M059J (cell line): ENCODE results near the gene UBE3D. TPM values are rescaled to one million over a fixed set of nuclear protein-coding genes. Genes with fewer than 3 reads are reported as not detected.
"Not testable (repeated sequence)": the region's sequence is repeated elsewhere in the genome, so short reads cannot be mapped to it uniquely, and the experiment has no call there.

Experiments
- DNase-seq: peaks from one replicate; pipeline ENCODE4 v3.0.0-alpha.2; 2012; ENCODE audit warnings: low read depth
- total RNA-seq: library from RNA; depleted of rRNA; stranded (reverse); fragments of >200 nt; shearing (Covaris generic); gene quantifications from 2 replicates; pipeline ENCODE4 v1.2.3, GENCODE V29; 2014

Gene UBE3D
- total RNA-seq, 1 experiment from 2014 or later = 7.8 TPM

DNA sequence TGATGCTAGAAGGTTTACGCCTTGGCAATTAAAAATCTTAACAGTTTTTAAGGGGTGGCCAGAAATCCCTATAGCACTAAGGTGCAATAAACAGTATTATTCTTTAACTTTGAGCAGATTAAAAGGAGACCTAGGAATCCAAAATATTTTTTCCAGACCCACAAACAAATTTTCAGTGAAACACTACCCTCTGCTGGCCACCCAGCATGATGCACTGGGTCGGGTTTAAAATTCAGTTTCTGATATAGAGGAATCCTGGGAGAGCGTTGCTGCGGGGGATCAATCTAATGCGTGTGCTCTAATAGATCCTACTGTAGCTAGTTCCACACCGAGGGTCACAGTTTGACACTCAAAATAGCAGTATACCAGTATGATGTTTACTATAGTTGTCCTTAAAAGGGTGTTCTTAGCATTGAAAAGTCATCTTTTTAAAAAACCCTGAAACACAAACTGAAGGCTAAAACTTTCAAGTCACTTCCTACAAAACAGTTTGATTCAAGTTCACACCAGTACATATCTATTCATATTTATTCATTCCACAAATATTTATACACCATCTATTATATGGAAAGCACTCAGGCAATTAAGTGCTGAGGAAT, 10.2 kb downstream of the UBE3D start:
- peak; percentile 54 for DNase-seq

DNA sequence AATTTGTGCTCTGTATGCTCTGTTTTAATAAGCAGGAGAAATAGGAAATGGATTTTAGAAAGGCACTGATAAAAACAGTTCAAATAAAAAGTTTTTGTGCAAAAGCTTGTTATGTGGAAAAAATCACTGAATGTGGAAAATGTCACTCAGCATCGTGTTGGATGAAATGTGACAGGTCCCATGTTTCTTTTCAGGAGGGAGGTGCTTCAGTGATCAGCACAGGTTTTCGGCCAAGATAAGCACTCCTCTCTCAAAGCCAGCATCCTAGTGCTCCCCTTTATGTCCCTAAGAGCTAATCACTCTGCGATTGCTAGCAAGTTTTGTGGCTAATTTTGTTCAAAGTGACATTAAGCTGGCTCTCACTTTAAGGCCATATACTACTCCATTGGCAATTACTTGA, 12.0 kb downstream of the UBE3D start:
- DNase-seq = no peak

DNA sequence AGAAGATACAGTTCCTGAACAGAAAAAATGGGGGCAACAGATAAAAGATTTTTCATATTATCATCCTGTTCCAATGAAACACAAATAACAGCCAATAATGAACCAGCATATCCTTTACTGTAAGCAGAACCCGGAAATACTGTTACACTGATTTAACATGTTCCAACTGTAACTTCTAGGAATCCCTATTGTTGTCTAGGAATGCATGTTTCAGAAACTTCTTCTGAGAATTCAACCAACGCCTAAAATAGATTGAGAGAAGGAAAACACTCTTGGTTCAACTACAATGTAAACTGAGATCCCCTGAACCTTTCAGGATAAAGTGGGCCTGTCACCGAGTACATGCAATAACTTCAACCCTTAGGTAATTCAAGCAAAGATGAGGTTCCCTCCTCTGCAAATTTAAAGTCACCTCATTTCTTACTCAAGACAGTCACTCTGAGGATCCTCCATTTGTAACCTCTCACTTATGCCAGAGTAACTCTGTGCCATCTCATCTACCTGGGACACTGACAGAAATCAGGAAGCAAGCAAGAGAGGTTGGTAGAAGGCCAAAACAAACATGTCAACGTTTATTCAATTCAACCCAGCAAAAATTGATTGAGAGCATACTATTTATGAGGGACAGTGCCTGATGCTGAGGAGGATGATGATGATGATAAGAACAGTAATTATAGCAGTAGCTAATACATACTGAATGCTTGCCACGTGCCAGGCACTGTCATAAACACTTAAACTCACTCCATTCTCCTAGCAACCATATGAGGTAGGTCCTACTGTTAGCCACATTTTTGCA, 14.1 kb downstream of the UBE3D start:
- no peak for DNase-seq

DNA sequence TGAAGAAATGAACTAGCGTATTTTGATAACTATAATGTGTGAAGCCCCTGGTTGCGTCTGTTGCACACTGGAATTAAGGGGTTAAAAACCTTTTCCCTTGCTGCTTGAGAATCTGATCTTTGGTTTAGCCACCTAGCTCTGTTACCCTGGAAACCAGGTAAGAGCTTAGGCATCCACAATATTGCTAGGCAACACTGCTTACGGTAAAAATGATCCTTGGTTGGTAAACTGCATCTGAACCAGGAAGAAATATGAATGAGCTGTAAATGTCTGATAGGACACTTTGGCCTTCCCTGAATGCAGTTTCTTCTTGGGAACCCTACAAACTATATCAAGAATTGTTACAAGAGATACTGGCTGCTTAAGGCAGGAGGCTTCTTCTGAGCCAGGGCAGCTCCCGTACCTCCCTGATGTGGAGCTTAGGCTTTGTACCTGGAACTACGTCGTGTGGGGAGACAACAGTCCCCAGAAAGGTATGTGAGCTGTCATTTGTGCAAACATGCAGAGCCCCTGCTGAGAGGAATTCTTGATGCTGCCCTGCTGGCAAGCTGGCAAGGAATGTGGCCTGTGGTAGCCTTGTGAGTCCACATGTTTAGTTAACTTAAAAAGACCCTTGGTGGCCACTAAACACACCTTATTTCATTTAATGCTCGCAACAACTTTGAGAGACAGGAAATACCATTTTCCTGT, 18.4 kb downstream of the UBE3D start:
- no peak for DNase-seq

DNA sequence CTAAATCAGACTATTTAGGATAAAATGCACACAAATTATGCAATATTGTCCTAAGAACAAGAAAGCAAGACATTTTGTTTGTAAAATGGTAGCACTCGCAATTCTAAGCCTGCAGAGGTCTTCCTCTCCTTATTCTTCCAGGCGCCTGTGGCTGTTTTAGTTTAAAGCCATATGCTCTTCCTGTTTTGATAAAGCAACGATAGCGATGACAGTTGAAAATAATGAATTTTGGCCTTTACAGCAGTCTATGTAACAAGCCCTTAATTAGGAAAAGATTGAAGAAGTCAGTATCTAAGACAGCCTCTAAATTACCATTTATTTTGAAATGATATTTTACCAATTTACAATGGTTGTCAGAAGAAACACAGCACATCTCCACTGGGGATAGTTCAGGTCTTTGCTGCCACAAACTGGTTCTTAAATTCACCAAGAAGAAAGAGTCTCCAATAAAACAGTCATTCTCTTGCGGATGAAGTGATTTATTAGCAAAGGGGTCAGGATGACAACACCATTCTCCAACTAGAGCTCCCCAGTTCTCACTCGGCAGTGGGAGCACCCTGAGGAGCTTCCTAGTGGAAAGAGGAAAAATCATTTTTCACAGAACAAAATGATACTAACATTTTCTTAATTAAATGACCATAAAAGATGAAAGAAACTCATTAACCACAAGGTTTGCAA, 21.4 kb downstream of the UBE3D start:
- no peak for DNase-seq

DNA sequence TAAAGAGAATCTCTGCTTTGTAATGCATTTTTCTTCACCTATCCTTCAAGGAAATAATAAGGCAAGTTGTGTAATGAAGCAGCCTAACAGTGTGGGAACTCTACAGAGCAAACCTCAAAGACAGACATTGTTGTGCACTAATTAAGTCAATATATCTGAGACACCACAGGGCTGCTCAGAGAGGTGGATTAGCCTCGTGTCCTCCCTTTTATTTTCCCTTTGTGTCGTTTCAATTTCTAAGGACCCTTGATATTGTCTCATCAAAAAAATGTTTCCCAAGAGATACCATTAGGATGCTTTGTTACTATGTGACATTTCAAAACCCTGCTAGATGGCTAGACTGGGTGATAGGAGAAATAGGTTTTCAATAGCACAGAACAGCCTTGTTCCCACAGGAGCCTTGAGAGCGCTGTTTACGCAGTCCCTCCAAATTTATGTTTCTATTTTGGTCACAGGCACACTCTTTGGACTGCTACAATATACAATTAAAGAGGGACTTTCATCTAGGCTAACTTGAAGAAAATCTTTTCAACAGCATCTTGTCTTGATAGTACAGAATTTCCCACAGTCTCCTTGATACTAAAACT, 23.1 kb downstream of the UBE3D start:
- DNase-seq = no peak

DNA sequence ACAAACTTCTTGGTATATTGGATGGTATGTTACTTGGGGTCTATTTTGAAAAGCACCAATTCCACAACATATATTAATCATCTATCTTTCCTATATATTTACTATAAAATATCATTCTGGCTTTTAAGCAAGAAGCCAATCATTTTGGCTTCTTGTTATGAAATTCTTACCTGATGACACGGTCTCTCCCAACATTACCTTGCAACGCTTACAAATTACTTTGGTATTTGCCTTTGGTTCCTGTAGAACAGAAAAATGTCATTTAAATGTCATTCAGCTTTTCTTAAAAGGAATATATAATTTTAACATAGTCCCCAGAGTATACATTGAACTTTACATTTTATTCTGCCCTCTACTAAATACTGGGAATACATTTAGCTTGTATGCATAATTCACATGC, 27.4 kb downstream of the UBE3D start:
- DNase-seq = peak; percentile 40

DNA sequence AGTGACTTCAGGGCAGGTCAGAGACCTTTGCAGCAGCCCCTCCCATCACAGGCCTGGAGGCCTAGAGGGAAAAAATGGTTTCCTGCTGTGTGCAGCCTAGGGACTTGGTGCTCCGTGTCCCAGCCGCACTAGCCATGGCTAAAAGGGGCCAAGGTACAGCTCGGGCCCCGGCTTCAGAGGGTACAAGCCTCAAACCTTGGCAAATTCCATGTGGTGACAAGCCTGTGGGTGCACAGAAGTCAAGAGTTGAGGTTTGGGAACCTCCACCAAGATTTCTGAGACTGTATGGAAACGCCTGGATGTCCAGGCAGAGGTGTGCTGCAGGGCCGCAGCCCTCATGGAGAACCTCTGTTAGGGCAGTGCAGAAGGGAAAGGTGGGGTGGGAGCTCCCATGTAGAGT, 34.0 kb downstream of the UBE3D start:
- no peak for DNase-seq

DNA sequence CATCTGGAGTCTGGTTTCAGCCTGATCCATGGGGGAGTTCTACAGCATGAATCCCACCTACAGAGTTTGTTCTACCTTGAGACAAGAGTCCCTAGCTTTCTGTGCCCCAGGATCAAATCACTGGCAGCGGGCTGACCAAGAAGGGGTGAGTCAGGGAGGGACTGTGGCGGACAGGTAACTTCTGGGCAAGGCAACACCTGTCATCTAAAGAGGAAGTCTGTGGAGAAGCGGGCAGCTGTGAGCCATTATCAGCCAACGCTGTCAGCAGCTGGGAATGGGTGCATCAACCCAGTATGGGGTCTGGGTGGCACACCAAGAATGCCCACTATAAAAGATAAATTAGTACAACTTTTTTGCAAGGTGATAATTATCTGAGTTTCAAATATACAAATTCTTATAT, 45.9 kb downstream of the UBE3D start:
- no peak for DNase-seq

DNA sequence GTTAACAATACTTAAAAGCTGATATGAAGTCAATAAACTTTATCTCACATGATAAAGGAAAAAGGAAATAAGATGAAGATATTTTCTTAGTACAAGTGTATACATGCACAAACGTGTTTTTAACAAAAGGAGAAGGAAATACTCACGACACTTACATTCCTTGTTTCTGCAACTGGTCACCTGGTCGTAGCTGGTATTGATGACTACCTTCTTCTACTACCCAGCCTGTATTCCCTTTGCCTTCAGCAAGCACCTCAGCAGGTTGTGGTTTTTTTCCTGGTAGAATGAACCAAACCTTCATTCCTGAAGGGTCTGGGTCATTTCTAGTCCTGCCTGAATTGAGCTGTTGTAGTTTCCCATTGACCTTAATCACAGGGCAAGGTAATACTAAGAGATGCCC, 54.5 kb downstream of the UBE3D start:
- DNase-seq = not testable (repeated sequence)

DNA sequence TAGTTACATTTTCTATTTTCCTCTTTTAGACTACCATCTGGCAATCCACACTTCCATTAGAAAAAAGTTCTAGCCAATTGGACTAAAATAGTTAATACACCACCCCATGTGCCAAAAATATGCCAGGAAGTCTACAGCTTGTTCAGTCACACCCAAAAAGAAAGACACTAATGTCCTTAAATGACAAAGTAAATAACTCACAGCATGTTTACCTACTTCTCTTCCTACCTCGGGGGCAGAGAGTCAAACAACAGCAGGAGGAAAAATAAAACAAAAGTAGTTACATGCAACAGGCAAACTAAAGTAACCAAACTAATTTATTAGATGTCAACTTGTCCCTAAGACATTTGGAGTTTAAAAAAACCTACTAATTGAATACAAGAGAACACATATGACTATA, 57.0 kb downstream of the UBE3D start:
- DNase-seq = no peak

DNA sequence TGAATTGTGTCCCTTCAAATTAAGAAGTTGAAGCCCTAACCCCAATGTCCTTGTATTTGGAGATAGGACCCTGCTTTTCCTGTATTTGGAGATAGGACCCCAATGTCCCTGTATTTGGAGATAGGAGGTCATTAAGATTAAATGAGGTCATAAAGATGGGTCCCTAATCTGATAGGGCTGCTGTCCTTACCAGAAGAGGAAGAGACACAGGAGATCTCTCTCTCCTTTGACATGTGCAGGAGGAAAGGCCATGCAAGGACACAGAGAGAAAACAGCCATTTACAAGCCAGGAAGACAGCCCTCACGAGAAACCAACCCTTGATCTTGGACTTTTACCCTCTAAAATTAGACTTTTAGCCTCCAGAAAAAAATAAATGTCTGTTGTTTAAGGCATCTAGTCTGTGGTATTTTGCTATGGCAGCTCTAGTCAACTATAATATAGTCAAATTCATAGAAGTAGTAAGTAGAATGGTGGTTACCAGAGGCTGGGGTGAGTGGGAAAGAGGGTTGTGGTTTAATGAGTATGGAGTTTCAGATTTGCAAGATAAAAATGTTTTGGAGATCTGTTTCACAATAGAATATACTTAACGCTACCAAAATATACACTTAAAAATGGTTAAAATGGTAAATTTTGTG, 59.3 kb downstream of the UBE3D start:
- DNase-seq = no peak

DNA sequence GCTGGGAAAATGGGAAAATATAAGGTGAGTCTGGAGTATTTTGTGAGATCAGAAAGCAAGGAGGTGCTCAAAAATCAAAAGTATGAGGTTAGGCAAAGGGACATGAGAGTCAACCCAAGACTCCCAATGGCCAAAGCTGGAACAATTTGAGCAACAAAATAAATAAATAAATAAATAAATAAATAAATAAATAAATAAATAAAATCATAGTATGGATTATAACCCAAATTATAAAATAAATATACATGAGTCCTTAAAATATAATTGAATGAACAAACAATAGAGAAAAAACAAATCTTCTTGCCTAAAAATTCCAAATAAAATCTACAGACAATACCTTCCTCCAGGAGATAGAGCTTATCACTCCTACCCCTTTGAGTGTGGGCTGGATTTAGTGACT, 69.5 kb downstream of the UBE3D start:
- no peak for DNase-seq

DNA sequence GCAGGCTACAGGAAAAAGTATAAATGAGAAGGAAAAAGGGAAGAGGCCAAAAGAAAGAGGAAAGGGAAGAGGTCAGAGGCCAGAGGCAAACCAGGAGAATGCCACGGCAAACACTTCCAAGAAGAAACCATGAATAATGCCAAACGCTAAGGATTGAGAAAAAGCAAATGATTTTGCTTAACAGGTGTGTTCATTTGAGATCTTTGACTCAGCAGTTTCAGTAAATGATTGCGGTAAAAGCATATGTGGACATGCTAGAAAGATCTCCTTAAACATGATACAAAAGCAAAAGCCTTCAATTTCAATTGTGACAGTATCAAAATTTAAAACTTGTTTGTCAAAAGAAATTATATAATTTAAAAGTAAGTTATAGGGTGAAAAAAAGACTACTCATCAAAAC, 70.6 kb downstream of the UBE3D start:
- DNase-seq = no peak

DNA sequence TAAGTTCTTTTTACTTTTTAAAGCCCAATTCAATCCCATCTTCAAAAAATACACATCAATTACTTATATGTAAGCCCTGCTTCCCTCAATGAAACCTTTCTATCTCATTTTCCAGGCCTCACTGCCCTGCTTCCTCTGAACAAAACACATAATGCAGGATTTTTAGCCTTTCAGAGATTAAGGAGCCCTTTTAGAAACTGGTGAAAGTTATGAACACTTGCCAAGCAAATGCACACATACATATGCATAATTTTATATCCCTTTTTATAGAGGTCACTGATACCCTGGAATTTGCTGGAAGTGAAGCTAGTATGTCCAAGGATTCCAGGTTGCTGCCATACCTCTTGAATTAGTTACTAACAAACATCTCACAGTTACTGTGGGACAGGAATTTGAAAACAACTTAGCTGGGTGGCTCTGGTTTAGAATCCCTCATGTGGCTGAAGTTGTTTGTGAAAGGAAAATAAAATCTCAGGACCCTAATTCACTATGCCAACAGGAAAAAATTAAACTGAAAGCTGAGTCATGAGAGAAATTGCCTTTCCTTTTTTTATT, 75.8 kb downstream of the UBE3D start:
- DNase-seq = peak; percentile 31

DNA sequence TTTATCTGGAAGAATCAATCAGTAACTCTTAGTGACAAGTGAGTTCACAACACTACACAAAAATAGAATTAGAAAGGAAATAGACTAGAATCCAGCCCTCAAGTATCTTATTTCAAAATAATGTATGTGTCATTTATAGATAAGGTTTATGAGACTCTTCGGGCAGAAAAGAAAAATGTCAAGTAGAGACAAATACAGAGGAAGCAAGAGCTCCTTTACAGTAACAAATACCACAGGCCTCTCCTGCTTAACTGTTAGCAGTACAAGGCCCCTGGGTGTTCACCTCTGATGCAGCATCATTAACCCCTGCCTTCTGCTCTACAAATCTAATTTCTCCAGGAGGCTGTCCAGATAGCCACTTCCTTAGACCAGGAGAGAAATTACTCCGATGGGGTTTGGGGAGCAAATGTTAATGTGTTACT, 76.7 kb downstream of the UBE3D start:
- DNase-seq = peak; percentile 64

DNA sequence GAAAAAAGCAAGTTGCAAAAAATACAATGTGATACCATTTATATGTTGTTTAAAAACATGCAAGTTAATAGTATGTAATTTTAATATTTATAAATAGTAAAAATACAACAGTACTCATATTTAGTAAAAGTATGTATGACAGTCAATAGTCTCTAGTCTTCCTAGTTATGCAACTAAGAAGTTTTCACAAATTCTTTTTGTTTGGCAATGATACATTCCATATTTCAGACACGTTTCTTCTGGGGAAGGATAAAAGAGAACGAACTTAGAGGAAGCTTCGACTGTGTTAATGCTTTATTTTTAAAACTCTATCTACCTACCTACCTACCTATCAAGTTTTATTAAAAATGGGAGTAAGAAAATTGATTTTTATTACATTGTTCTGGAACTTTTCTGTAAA, 77.7 kb downstream of the UBE3D start:
- no peak for DNase-seq

DNA sequence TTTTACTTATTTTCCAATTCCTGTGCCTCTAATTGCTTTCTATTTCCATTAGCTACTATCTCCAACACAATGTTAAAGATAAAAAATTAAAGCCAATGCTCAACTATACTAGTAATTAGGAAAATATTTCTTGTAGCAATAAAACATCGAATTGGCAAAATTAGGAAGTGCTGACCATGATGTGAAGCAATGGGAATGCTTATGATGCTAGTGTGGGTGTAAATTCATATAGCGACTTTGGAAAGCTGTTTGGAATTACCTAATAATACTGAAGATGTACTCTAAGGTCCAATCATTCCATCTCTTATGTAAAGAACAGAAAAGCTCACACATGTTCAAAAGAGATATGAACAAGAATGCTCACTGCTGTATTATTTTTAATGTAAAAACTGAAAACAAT, 78.2 kb downstream of the UBE3D start:
- no peak for DNase-seq

DNA sequence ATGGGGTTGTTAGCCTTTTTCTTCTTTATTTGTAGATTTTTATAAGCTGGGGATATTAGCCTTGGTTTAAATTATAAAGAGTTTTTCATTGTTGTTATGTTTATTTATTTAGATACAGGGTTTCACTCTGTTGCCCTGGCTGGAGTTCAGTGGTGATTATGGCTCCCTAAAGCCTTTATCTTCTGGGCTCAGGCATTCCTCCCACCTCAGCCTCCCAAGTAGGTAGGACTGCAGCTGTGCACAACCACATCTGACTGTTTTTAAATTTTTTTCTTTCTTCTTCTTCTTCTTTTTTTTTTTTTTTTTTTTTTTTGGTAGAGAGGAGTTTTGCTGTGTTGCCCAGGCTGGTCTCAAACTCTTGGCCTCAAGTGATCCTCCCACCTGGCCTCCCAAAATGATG, 80.9 kb downstream of the UBE3D start:
- no peak for DNase-seq

DNA sequence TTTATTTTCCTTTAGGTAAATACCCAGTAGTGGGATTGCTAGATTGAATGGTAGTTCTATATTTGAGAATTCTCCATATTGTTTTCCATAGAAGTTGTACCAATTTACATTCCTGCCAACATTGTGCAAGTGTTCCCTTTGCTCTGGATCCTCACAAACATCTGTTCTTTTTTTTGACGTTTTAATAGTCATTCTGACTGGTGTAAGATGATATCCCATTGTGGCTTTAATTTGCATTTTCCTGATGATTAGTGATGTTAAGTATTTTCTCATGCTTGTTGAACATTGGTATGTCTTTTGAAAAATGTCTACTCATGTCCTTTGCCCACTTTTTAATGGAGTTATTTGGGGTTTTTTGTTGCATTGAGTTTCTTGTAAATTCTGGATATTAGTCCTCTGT, 85.6 kb downstream of the UBE3D start:
- DNase-seq = peak; percentile 83

DNA sequence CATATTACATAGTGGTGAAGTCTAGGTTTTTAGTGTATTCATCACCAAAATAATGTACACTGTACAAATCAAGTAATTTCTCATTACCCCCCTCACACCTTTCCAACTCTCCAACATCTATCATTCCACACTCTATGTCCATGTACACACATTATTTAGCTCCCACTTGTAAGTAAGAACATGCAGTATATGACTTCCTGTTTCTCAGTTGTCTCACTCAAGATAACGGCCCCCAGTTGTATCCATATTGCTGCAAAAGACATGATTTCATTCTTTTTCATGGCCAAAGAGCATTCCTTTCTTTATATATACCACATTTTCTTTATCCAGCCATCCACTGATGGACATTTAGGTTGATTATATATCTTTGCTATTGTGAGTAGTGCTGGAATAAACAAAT, 86.0 kb downstream of the UBE3D start:
- no peak for DNase-seq
